COLO668 (cell line): ENCODE results near the gene PEX14.

Experiments
- DNase-seq: peaks from one replicate; lab custom pipeline; 2025; ENCODE audit not compliant: unreplicated experiment; lab: John Stamatoyannopoulos, UW

PEX14 gene

GRCh38 chr1:10675813-10676212, 201.1 kb downstream of the PEX14 start:
- DNase-seq: peak; percentile 82

GRCh38 chr1:10676963-10677362, 202.2 kb downstream of the PEX14 start:
- peak; percentile 59 for DNase-seq

- DNase-seq: peak; percentile 59
Observed at GRCh38 chr1:10677491-10678391, 203.0 kb downstream of the PEX14 start.

- no peak for DNase-seq
Observed at GRCh38 chr1:10678402-10678801, 203.7 kb downstream of the PEX14 start.

GRCh38 chr1:10678852-10679251, 204.1 kb downstream of the PEX14 start:
- DNase-seq: no peak

GRCh38 chr1:10679496-10680220, 204.9 kb downstream of the PEX14 start:
- peak; percentile 96 for DNase-seq
